ENCODE results near the gene SIK3. TPM values are rescaled to one million over a fixed set of nuclear protein-coding genes. Genes with fewer than 3 reads are reported as not detected.
A peak's percentile ranks its signal among the peaks of the same experiment; 100 is the strongest.
"Not testable (repeated sequence)": the region's sequence is repeated elsewhere in the genome, so short reads cannot be mapped to it uniquely, and the experiment has no call there.

Gene SIK3
- total RNA-seq (10 to 100 TPM; 33.8 to 50.1 TPM), polyA plus RNA-seq (ENCODE audit: insufficient read length in 2 of 2) (10 to 100 TPM; 53.5 to 61.6 TPM)
- long read RNA-seq, donor 1 = 0 reads
- long read RNA-seq, donor 2 = 0 reads
- long read RNA-seq, donor 3 = 0 reads
- long read RNA-seq, donor 4 = 0 reads

GRCh38 chr11:117098269-117099232, at the start of gene SIK3:
Gene SIK3, minus strand, starts transcription at chr11:117098428. Its CDS starts 13 bp downstream, at chr11:117098415.
- WGBS (ENCODE audit: insufficient coverage) = under 1% methylated on average over 58 of the region's 78 CpGs
- H3K27ac ChIP-seq (ENCODE audit: low read depth, low read length) = peak within 1 kb of the TSS; percentile 98
- peak within 1 kb of the TSS; percentile 84 for H3K4me3 ChIP-seq (ENCODE audit: low read depth, low read length)
- DNase-seq (ENCODE audit: low read depth in 4 of 6, low spot score in 6 of 6) = peak in 5 of 6 donors; percentile 81 to 97 (median 89)
- H3K4me1 ChIP-seq (ENCODE audit: control insufficient read depth, insufficient read depth, low read length) = peaks cover 16% of the 10 kb centered on the region
- H3K9me3 ChIP-seq (ENCODE audit: control insufficient read depth, insufficient read depth, low read length) = no peaks in the 10 kb centered on the region
- no peaks in the 10 kb centered on the region for H3K36me3 ChIP-seq (ENCODE audit: control insufficient read depth, insufficient read depth, low read length)
- H3K27me3 ChIP-seq (ENCODE audit: control insufficient read depth, insufficient read depth, low read length) = no peaks in the 10 kb centered on the region

DNA sequence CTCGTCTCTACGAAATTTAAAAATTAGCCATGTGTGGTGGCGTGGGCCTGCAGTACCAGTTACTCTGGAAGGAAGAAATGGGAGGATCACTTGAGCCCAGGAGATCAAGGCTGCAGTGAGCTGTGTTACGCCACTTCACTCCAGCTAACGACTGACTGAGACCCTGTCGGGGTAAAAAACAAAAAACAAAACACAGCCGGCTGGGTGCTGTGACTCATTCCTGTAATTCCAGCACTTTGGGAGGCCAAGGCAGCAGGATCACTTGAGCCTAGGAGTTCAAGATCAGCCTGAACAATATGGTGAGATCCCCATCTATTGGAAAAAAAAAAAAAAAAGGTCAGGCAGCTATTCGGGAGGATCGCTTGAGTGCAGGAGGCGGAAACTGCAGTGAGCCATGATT, 48.3 kb upstream of the SIK3 start:
- 74% methylated on average over 7 of the region's 10 CpGs for WGBS (ENCODE audit: insufficient coverage)
- Histone ChIP-seq H3K9me3 (ENCODE audit: control insufficient read depth, insufficient read depth, low read length) (no peaks in the 10 kb centered on the region), H3K27ac (ENCODE audit: low read depth, low read length) (no peak overlapping the region), H3K4me3 (ENCODE audit: low read depth, low read length) (no peak overlapping the region), H3K36me3 (ENCODE audit: control insufficient read depth, insufficient read depth, low read length) (peaks cover 23% of the 10 kb centered on the region), H3K4me1 (ENCODE audit: control insufficient read depth, insufficient read depth, low read length) (peaks cover 21% of the 10 kb centered on the region), H3K27me3 (ENCODE audit: control insufficient read depth, insufficient read depth, low read length) (no peaks in the 10 kb centered on the region)
- DNase-seq (ENCODE audit: low read depth in 4 of 6, low spot score in 6 of 6) = no peak

- DNase-seq (ENCODE audit: low read depth in 4 of 6, low spot score in 6 of 6) = peak in 2 of 6 donors; percentile 21 to 34
- 0% methylated on average over 1 of the region's 5 CpGs for WGBS (ENCODE audit: insufficient coverage)
- Histone ChIP-seq H3K27ac (ENCODE audit: low read depth, low read length) (peak overlapping the region; percentile 91), H3K4me1 (ENCODE audit: control insufficient read depth, insufficient read depth, low read length) (peaks cover 21% of the 10 kb centered on the region), H3K36me3 (ENCODE audit: control insufficient read depth, insufficient read depth, low read length) (peaks cover 23% of the 10 kb centered on the region), H3K4me3 (ENCODE audit: low read depth, low read length) (peak overlapping the region; percentile 95), H3K9me3 (ENCODE audit: control insufficient read depth, insufficient read depth, low read length) (no peaks in the 10 kb centered on the region), H3K27me3 (ENCODE audit: control insufficient read depth, insufficient read depth, low read length) (no peaks in the 10 kb centered on the region)
Observed at GRCh38 chr11:117145393-117145761, 47.1 kb upstream of the SIK3 start.

GRCh38 chr11:117144477-117145392, 46.5 kb upstream of the SIK3 start:
- H3K9me3 ChIP-seq (ENCODE audit: control insufficient read depth, insufficient read depth, low read length) = no peaks in the 10 kb centered on the region
- WGBS (ENCODE audit: insufficient coverage) = under 1% methylated on average over 47 of the region's 62 CpGs
- H3K27ac ChIP-seq (ENCODE audit: low read depth, low read length) = peak overlapping the region; percentile 91
- no peaks in the 10 kb centered on the region for H3K27me3 ChIP-seq (ENCODE audit: control insufficient read depth, insufficient read depth, low read length)
- H3K36me3 ChIP-seq (ENCODE audit: control insufficient read depth, insufficient read depth, low read length) = peaks cover 19% of the 10 kb centered on the region
- H3K4me3 ChIP-seq (ENCODE audit: low read depth, low read length) = peak overlapping the region; percentile 95
- peaks cover 21% of the 10 kb centered on the region for H3K4me1 ChIP-seq (ENCODE audit: control insufficient read depth, insufficient read depth, low read length)
- DNase-seq (ENCODE audit: low read depth in 4 of 6, low spot score in 6 of 6) = peak in 2 of 6 donors; percentile 11 to 28

- no peaks in the 10 kb centered on the region for H3K27me3 ChIP-seq (ENCODE audit: control insufficient read depth, insufficient read depth, low read length)
- peak within 1 kb of the TSS; percentile 91 for H3K27ac ChIP-seq (ENCODE audit: low read depth, low read length)
- H3K4me1 ChIP-seq (ENCODE audit: control insufficient read depth, insufficient read depth, low read length) = peaks cover 21% of the 10 kb centered on the region
- peaks cover 19% of the 10 kb centered on the region for H3K36me3 ChIP-seq (ENCODE audit: control insufficient read depth, insufficient read depth, low read length)
- H3K4me3 ChIP-seq (ENCODE audit: low read depth, low read length) = peak within 1 kb of the TSS; percentile 95
- DNase-seq (ENCODE audit: low read depth in 4 of 6, low spot score in 6 of 6) = peak; percentile 85 to 98 (median 90)
- WGBS (ENCODE audit: insufficient coverage) = under 1% methylated on average over 31 of the region's 48 CpGs
- H3K9me3 ChIP-seq (ENCODE audit: control insufficient read depth, insufficient read depth, low read length) = no peaks in the 10 kb centered on the region
Observed at GRCh38 chr11:117143871-117144476, 45.7 kb upstream of the SIK3 start, which contains the start of gene PAFAH1B2. Gene PAFAH1B2, plus strand, starts transcription at chr11:117144287. Its CDS starts 8,161 bp downstream, at chr11:117152448.

DNA sequence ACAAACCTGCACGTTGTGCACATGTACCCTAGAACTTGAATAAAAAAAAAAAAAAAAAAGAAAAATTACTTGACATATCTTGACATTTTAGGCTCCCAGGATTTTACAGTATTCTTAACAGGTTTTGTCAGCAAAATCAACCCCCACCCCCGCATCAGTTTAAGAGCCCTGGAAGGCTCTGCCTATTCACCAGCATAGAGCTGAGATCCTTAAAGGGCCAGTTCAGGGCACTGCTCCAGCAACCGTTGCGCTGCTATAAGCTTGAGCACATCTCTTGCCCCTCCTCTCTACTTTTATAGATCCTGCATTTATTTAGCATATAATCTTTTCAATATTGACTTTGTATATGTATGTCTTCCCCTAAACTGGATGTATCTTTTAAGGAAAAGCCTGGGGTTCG, 45.2 kb upstream of the SIK3 start:
- peak overlapping the region; percentile 95 for H3K4me3 ChIP-seq (ENCODE audit: low read depth, low read length)
- 0% methylated on average over 1 of the region's 5 CpGs for WGBS (ENCODE audit: insufficient coverage)
- H3K9me3 ChIP-seq (ENCODE audit: control insufficient read depth, insufficient read depth, low read length) = no peaks in the 10 kb centered on the region
- no peaks in the 10 kb centered on the region for H3K27me3 ChIP-seq (ENCODE audit: control insufficient read depth, insufficient read depth, low read length)
- peaks cover 21% of the 10 kb centered on the region for H3K4me1 ChIP-seq (ENCODE audit: control insufficient read depth, insufficient read depth, low read length)
- H3K36me3 ChIP-seq (ENCODE audit: control insufficient read depth, insufficient read depth, low read length) = peaks cover 15% of the 10 kb centered on the region
- peak overlapping the region; percentile 91 for H3K27ac ChIP-seq (ENCODE audit: low read depth, low read length)
- peak in 3 of 6 donors; percentile 44 to 88 (median 86) for DNase-seq (ENCODE audit: low read depth in 4 of 6, low spot score in 6 of 6)

DNA sequence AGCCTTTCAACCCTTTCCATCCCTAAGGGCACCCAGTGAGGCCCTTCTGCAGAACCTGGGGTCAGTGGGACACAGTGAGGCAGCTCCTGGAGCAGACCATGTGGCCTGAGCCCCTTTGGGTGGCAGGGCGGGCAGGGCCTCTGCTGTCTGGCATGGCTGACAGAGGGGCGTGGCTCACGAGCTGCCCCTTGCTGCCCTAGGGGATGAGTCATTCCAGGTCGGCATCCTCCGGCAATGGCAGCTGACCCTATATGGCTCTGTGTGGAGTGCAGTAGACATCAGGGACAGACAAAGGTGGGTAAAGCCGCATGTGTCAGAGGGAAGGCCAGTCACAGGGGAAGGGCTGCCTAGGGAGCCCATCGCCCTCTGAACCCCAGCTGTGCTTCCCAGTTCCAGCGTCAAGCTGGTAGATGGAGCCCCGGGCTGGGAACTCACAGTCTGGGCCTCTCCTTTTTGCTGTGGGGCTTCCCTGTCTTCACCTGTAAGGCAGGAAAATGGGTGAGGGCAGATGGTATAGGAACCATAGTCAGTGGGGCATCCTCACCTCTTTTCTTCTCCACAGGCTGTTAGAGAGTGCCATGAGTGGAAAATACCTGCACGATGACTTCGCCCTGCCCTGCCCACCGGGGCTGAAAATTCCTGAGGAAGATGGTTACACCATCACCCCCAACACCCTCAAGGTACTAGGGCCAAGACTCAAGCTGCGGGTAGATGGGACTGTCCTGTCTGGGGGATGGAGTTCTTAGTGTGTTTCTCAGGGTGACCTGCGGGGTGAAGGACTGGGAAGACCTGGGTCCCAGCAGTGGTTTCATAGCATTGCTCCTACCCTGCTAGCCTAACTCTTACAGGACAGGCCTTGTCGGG, 39.2 kb upstream of the SIK3 start:
- no CpG with 5 or more reads among the region's 15 CpGs for WGBS (ENCODE audit: insufficient coverage)
- H3K27ac ChIP-seq (ENCODE audit: low read depth, low read length); DNase-seq (ENCODE audit: low read depth in 4 of 6, low spot score in 6 of 6): not testable (repeated sequence)

DNA sequence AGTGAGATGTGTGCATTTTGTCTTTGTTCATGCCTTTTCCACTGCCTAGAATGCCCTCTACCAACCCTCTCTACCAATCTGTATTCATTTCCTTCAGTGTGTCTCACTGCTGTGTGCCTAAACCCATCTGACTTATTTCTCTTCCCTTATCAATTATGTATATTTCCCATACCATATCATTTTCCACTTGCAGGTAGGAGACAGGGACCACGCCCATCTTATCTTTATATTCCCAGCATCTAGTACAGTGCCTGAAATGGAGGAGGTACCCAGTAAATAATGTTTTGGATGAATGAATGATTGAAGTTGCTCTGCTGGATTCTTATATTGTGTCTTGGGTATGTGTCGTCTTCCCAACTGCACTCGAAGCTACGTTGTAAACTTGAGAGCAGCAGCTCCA, 36.8 kb upstream of the SIK3 start:
- not testable (repeated sequence) for H3K9me3 ChIP-seq (ENCODE audit: control insufficient read depth, insufficient read depth, low read length); H3K27me3 ChIP-seq (ENCODE audit: control insufficient read depth, insufficient read depth, low read length); H3K36me3 ChIP-seq (ENCODE audit: control insufficient read depth, insufficient read depth, low read length); H3K4me3 ChIP-seq (ENCODE audit: low read depth, low read length); H3K27ac ChIP-seq (ENCODE audit: low read depth, low read length); H3K4me1 ChIP-seq (ENCODE audit: control insufficient read depth, insufficient read depth, low read length); DNase-seq (ENCODE audit: low read depth in 4 of 6, low spot score in 6 of 6)
- no CpG with 5 or more reads among the region's 4 CpGs for WGBS (ENCODE audit: insufficient coverage)

More for the DNA sequence above, 39.2 kb upstream of the SIK3 start:
- not testable (repeated sequence) for H3K27me3 ChIP-seq (ENCODE audit: control insufficient read depth, insufficient read depth, low read length); H3K4me1 ChIP-seq (ENCODE audit: control insufficient read depth, insufficient read depth, low read length); H3K4me3 ChIP-seq (ENCODE audit: low read depth, low read length); H3K9me3 ChIP-seq (ENCODE audit: control insufficient read depth, insufficient read depth, low read length); H3K36me3 ChIP-seq (ENCODE audit: control insufficient read depth, insufficient read depth, low read length)
